NOMO-1 treated with dmso at 0.1 percent for 144 hours (cell line): ENCODE measurements around the gene WBP1.
"Not testable (repeated sequence)": the region's sequence is repeated elsewhere in the genome, so short reads cannot be mapped to it uniquely, and the experiment has no call there.

Experiments used
- DNase-seq: peaks from one replicate; lab custom pipeline; 2025; ENCODE audit not compliant: unreplicated experiment; lab: John Stamatoyannopoulos, UW

The WBP1 gene

DNA sequence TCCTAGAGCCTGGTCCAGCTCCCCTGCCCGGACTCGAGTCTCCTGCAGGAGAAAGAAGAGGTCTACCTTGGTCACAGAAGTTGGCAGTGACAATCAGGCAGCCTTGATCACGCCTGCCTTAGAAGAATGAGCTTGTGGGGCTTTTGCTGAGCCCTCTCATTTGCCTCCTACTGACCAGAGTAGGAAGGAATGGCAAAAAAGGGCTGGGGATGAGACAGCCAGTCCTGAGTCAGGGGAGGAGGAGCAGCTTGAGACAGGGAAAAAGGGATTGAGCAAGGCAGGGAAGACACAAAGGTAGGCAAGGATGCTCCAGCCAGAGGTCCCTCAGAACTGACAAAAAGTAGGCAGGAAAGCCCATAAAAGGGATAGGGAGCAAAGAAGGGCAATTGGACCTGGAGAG is 30.7 kb upstream of the WBP1 start:
- DNase-seq, result no peak

DNA sequence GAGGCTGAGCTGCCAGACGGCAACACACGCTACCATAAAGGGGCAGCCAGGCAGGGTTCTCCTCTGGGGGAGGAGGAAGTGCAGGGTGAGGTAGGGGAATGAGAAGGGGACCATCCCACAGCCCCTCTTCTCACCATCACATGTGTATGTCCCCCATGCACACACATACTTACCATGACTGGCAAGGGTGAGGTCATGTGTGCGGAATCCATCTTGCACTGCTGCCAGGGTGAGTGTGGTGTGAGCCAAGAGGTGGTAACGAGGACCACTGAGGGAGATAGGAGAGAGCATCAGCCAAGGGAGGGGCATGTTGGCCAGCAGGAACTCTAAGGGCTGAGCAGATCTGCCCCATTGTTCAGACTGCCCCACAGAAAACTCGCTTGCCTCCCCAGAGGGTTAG is 29.6 kb upstream of the WBP1 start:
- no peak for DNase-seq

DNA sequence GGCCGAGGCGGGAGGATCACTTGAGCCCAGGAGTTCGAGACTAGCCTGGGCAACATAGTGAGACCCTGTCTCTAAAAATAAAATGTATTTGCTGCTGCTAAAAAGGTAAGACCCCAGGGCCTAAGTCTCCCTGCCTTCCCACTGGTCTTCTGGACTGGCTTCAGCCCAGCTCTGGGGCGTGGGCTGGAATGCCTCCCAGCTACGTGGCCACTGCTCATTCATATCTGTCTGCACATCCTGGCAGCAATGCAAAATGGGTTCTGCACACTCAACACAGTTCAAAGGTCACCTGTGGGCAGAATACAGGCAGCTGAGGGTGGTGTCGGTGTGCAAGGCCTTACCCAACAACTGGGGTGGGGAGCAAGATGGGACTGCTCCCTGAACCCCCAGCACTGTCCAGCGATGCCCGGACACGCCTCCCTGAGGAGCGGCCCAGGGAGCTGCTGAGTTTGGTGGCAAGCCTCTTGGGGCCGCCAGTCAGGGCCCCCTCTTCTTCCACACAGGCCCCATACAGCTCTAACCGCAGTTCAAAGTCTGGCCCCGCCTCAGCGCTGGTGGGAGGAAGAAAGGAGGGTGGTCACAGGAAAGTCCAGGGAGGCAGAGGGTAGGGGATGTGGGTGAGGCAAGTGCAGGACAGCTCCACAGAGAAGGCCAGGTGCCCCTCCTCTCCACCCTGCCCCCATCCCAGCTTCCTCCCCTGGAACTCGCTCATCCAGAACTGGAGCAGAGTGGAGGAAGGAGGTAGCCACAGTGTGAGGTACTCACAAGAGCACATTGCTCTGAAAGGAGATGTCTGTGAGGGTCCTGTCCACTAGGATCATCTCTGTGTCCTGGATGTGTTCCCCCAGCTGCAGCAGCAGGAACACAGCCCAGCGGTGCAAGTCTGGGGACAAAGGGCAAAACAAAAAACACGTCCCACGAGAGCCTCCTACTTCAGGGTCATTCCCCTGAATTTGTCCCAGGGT is 28.5 kb upstream of the WBP1 start:
- DNase-seq, result no peak

DNA sequence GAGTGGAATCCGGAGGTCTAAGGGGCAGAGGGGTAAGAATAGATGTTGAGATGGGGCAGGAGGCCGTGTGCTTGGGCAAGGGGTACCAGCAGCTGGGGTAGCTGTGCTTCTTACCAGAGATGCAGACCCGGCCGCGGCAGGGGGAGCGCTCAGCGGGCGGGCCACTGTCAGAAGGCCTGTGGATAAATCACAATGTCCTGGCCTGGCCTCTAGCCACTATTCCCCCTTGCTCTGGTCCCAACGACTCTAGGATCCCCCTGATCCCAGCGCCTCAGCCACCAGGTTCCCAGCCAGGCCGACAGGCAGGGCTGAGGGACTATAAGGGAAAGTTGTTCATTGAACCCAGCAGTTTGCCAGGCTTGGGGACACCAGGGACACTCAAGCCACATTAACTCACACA is 27.7 kb upstream of the WBP1 start:
- no peak for DNase-seq

DNA sequence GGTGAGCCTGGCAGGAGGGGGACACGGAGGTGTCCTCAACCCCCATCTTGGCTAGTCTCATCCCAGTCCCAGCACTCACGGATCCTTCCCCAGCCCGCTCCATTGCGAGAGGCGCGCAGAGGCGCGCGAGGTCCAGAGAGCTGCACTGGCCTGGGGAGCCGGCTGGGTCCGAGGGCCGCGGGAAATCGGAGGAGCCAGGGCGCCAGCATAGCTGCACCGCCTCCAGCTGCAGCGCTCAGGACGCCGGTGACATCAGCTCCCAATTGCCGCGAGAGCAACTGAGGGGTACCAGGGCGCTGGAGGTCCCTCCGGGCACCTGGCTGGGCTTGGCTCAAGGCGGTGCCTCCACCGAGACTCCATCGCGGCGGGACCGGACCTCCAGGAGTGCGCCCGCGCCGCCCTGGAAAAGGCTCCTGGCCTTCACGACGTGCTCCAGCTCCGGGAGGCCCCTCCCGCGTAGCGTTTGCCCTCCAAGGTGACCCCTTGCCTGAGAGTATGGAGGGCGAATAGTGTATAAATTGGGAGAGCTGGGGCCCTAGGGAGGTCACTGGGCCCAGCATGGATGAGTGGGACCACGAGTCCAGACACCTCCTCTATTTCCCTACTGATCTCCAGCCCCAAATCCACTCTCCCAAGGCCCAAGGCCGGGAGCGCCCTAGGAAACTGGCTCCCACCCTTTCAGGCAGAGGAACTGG is 22.0 kb upstream of the WBP1 start:
- DNase-seq, result no peak

DNA sequence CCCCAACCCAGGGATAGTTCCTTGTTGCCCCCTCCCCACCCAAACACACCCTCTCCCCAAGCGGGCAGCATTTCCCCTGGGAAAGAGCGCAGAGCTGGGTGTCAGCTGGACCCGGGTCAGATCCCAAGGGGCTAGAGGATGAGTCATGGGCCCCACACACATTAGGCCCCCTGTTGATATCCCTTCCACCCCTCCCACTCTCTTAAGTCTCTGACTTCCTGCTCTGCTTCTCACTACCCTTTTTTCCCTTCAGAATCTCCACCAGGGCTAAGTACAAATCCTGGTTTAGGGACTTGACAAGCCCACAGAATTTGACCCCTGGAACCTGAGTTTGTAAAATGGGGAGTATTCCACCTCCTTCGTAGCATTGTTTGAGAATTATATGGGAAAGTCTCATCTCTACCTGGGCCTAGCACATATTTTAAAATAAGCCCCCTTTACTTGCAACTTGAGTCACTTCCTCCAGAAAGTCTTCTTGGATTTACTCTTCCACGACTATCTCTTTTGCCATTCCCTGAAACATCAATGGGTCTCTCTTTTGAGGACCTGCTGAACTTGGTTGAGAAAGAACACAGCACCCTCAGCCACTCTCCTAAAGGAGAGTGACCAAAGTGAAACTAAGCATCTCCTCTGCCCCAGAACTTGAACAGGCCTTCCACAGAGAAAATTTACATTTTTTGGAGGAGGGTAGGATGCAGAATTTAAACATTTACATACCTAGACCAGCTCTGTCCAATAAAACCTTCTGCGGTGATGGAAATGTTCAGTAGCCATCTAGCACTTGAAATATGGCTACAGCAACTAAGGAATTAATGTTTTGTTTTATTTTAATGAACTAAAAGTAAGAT is 21.2 kb upstream of the WBP1 start:
- peak; percentile 8 for DNase-seq

DNA sequence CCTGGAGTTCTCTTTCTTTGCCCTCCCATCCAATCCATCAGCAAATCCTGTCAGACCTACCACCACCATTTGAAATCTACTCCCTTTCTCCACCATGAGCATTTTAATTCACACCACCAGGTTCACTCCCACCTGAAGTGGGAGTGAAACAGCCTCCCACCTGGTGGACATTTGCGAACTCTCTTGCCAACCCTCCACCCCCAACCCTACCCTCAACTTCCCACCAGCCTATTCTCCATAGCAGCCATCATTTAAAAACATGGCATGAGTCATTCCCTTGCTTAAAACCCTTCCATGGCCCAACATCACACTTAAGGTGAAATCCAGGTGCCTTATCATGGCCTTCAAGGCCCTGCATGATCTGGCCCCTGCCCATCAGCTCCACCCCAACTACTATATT is 20.0 kb upstream of the WBP1 start:
- no peak for DNase-seq

DNA sequence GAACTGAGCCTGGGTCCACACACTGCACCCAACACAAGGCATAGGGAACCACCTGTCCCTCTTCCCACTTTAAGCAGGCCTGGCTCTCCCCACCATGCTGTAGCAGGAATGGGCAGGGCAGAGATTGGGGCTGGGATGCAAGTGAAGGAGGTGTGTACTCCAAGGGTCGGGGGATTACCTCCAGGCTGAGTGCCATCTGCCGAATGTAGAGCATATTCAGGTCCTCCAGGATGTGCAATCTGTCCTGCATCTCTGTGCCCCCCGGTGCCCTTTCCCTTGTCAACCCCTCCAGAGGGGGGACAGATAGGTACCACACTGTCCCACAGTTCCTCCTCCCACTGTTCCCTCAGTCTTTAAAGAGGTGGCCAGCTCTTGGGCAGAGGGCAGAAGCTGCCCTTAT is 18.9 kb upstream of the WBP1 start:
- no peak for DNase-seq

DNA sequence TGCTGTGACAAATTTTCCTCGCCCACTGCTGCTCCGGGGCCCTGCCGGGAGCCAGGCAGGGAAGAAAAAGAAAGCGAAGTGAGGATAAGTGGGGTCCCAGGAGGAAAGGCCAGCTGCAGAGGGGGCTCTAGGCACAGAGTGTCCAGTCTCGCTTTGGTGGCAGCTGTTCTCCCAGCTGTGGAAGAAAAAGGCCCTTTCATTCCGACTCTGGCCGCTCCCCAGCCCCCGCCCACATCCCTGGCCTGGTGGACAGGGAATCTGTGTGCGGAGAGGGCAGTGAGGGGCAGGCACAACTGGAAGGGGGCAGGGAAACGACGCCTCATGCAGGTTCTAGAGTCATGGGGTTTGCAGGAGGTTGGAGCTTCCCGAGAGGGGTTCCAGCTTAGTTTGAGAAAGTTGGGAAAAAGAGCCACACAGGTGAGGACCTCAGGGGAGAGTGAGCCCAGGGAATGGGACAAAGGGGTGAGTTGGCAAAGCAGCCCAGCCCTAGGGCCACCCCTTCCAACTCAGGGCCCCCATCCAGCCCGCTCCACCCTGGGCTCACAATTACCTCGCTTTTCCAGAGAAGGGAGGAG is 18.3 kb upstream of the WBP1 start:
- DNase-seq, result no peak

DNA sequence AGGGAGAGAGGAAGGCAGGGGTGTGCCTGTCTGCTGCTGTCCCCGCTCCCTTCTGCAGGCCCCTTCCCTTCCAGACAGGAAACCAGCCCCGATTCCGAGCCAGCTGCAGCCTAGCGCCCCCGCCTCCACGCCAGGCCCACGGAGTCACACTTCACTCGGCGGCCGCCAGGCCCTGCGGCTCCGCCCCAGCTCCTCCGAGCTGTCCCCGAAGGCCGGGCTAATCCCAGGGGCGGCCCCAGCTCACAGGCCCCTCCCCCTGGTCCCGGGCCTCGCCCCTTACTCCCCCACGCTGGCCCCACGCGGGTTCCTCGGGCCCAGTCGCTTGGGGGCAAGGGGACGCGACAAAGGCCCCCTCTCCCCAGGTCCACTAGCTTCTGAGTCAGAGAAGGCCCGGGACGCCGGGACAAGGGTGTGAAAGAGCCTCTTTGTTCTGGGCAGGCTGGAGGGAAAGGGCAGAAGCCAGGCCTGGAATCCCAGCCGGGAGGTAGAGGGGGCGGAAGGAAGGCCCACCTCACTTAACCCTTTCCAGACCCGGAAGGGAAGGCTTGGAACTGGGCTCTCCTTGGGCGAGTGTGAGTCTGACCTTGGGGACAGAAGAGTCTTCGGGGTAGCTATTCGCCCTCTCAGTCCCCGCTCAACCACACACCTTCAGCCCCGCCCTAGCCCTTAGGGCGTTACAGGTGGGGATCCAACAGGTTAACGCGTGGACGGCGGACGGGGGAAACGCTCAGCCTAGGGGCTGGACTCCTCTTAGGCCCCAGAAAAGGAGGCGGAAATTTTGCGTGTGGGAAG is 17.7 kb upstream of the WBP1 start:
- DNase-seq, result peak; percentile 71

DNA sequence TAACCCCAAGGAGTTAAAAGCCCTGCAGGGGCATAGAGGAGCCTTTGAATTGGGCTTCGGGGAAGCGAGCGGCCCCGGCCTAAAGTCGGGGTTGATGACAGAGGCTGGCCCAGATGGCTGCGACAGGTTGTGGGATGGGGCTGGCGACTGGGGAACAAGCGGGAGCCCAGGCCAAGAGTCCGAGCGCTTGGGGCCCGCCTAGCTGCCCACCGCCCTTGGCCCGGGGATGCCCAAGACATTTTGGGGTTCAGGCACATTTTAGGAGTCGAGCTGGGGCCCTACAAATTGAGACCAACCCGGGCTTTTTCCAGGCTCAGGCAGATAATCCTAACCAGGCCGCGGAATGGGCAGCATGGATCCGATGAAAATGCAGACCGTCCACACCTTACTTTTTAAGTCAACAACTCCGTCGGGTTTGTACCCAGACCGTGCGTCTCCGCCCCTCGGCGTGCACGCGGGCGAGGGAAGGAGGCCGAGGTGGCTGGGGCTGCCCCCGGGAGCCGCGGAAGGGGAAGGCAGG is 17.0 kb upstream of the WBP1 start:
- DNase-seq, result no peak

DNA sequence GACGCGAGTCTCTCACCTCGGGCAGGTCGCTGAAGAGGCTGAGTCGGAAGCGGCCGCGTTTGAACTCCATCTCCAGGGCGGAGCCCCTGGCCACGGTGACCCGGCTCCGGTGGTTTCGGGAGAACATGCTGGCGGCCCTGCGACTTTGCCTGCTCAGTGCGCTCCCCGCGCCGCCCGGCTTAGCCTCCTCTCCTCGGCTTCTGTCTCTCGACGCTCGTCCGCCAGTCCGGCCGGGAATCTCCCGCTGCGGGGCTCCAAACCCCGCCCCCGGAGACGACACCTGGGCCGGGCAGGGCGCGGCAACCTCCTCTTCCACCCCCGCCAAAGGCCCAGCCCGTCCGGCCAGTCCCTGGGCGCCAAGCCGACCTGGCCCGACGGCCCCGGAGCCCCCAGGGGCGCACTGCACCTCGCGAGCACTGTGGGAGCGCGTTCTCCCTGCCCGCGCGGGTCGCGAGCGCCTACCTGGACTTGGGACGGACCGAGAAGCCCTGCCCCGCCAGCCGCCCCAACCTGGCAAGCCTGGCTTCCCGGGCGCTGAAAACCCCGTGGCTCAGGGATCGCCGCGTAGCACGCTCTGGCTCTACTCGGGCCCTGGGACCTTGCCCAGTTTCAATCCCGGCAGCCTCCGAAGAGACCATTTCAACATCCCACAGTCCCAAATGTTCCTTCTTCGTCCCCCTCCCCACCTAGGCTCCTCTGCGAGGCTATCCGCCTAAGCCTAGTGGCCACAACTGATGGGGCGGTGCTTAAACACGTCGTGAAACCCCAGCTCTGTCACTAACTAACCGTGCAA is 16.4 kb upstream of the WBP1 start, which contains the start of gene RTKN:
Gene RTKN (minus strand): TSS at position 248 of the 793 bp plus-strand sequence. CDS start 121 bp downstream, at position 127.
- no peak for DNase-seq

DNA sequence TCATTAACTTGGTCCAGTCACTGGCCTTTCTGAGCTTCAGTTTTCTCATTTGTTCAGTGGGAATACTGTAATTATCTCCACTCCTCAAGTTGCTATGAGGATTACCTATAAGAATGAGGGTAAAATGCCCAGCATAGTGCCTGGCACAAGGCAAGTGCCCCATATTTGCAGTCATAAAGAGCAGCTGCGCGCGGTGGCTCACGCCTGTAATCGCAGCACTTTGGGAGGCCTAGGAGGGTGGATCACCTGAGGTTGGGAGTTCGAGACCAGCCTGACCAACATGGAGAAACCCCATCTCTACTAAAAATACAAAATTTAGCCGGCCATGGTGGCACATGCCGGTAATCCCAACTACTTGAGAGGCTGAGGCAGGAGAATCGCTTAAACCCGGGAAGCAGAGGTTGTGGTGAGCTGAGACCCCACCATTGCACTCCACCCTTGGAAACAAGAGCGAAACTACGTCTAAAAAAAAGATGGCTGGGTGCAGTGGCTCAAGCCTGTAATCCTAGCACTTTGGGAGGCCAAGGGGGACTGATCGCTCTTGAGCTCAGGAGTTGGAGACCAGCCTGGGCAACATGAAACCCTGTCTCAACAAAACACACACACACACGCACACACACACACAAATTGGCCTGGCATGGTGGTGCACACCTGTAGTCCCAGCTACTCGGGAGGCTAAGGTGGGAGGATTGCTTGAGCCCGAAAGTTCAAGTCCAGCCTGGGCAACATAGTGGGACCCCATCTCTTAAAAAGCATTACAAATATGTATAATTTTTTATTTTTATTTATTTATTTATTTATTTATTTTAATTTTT is 15.5 kb upstream of the WBP1 start:
- not testable (repeated sequence) for DNase-seq

DNA sequence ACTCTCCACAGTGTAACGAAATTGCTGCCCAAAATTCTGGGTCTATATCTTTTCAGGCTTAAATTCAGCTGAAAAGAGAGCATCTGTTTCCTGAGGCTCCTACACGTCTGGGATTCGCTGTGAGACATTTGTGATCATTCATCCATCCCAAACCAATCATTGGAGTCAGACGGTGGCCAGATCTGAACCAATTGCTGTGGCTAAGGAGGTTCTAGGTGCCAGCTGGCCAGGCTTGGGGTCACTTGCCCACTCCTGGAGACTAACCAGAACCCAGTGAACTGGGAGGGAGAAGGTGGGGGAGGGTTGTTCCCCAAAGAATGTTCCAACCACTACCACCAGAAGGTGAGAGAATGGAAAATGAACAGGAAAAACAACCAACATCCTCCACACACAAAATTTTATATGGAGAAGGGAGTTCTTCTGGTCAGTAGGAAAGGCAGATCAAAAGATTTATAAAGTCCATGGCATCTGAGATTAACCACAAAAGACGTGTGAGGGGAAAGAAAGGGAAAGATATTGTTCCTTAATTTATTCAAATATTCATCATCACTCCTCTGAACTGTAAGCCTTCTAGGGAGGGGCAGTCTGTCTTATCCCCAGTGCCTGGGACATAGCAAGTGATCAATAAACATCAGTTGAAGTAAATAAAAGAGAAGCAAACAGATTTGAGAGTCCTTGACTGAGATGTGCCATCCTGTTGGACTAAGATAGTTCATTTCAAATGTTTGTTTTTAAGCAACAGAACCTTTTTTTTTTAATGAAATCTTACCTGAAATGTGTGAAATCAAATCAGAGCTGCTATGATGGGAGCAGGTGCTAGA is 13.5 kb upstream of the WBP1 start:
- no peak for DNase-seq

DNA sequence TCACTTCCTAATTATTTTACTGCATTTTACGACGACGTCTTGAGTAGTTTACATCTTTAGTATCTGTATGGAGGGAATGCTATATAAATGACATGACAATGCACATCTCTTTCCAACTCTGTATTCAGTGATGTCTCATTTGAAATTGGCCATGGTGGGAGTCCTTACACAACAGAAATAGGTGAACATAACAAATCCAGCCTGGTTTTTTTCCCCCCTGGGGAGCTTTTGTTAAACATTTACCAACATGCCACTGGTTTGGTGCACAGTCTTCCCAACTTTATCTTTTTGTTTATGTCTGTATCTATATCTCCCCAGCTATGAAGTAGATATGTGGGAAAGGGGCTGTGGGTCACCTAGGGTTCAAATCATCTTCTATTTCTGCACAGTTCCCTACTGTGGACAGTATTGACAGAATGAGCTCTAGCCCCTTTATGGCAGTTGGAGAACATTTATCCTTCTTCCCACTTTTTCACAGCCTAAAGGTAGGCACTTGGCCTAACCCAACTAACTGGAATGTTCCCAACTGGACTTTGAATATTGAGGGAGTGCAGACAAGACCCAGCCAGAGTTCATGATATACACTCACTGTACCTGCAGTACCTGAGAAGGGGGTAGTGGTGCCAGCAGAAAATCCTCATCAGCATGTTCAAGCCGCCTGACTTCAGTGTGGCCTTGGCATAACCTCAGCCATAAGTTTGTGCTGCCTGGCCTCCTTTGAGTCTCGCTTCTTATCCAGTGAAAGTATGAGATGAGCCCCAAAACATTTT is 10.8 kb upstream of the WBP1 start:
- DNase-seq, result no peak

DNA sequence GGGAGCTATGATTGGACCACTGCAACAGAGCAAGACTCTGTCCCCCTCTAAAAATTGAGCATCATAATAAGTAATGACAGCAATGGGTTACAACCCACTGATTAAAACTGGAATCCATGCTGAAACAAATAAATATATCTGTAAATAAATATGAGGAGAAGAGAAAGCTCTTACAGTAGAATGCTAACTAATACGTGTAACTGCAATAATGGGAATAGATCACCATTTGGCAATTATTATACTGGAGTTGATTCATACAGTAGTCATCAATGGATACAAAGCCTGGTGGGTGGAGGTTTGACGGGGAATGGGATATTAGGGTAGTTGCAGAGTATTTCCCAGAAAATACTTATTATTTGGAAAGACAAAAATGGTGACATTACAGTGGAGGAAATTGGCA is 9.5 kb upstream of the WBP1 start:
- no peak for DNase-seq
